Lung (tissue), 12 donors: Measurements from ENCODE around the gene HDAC2. TPM values are rescaled to one million over a fixed set of nuclear protein-coding genes. Genes with fewer than 3 reads are reported as not detected.

Experiments
- ATAC-seq: fragments of 200-7000 bp; cut with Tn5 transposase; one replicate; pipeline ENCODE4 v1.9.1; 2020; ENCODE audit warnings: moderate number of reproducible peaks; ENCODE audit not compliant: insufficient read depth, low FRiP score
- DNase-seq, 3 donors: peaks; one replicate each; pipeline ENCODE4 v3.0.0-alpha.2; 2013 to 2017
- H3K27ac ChIP-seq, 2 donors: one replicate each; pipeline ENCODE4 v1.5.1; 2013; ENCODE audit warnings: mild to moderate bottlenecking in 2 of 2, moderate library complexity in 2 of 2, control low read depth in 1 of 2, inconsistent platforms in 1 of 2, low read depth in 1 of 2, low read length in 1 of 2
- H3K27me3 ChIP-seq, 3 donors: one replicate each; pipeline ENCODE4 v1.5.1; 2013; ENCODE audit warnings: low read length in 2 of 3; ENCODE audit not compliant: control insufficient read depth in 3 of 3, insufficient read depth in 3 of 3
- H3K36me3 ChIP-seq, 4 donors: one replicate each; pipeline ENCODE4 v1.5.1; 2013; ENCODE audit warnings: low read length in 4 of 4, mild to moderate bottlenecking in 1 of 4, moderate library complexity in 1 of 4; ENCODE audit not compliant: control insufficient read depth in 4 of 4, insufficient read depth in 4 of 4
- H3K4me1 ChIP-seq, 5 donors: one replicate each; pipeline ENCODE4 v1.5.1; 2013; ENCODE audit warnings: low read length in 5 of 5, mild to moderate bottlenecking in 2 of 5, moderate library complexity in 1 of 5; ENCODE audit not compliant: control insufficient read depth in 5 of 5, insufficient read depth in 5 of 5
- H3K4me3 ChIP-seq: one replicate; pipeline ENCODE4 v1.5.1; 2013; ENCODE audit warnings: mild to moderate bottlenecking, control low read depth, moderate library complexity
- H3K9ac ChIP-seq, 2 donors: one replicate each; pipeline ENCODE4 v1.5.1; 2013; ENCODE audit warnings: low read length in 2 of 2, control low read depth in 1 of 2; ENCODE audit not compliant: insufficient read depth in 1 of 2
- H3K9me3 ChIP-seq, 4 donors: one replicate each; pipeline ENCODE4 v1.5.1; 2013; ENCODE audit warnings: low read length in 3 of 4, mild to moderate bottlenecking in 1 of 4, moderate library complexity in 1 of 4; ENCODE audit not compliant: control insufficient read depth in 4 of 4, insufficient read depth in 3 of 4
- CTCF ChIP-seq: IDR thresholded peaks from 2 replicates; pipeline ENCODE4 v1.5.1; 2012; ENCODE audit warnings: mild to moderate bottlenecking; ENCODE audit errors: control extremely low read depth, extremely low read depth
- WGBS, 2 donors: extraction: QIAGEN DNeasy Blood & Tissue Kit; methylation state at CpG; one replicate each; pipeline ENCODE4 v1.1.7; 2013; 5-methylcytosine and 5-hydroxymethylcytosine counted together
- polyA plus RNA-seq, 2 donors: library from polyadenylated mRNA; stranded (reverse); fragments of 200-250 nt; gene quantifications; one replicate each; pipeline ENCODE4 v1.2.1, GENCODE V29; 2013
- total RNA-seq, 2 donors: library from RNA; depleted of rRNA in 1 of 2; stranded (reverse); fragments of >200 nt in 1 of 2; gene quantifications; one replicate each; pipeline ENCODE4 v1.2.1, GENCODE V29; 2014 to 2021
- donor health status: control.
- donor health status: control.
- donor health status: Bipolar disorder and iron deficiency.
- donor health status: healthy.
- donor health status: DM: yes; HTN: yes; CAD: no.

HDAC2 gene
- total and polyA plus RNA-seq, 4 donors, result 48.2 to 113 (median 61.4) TPM

- Histone ChIP-seq H3K9ac (no peak overlapping the region), H3K36me3 (no peaks in the 10 kb centered on the region), H3K4me1 (no peaks in the 10 kb centered on the region), H3K27ac (no peak overlapping the region), H3K27me3 (no peaks in the 10 kb centered on the region), H3K9me3 (no peaks in the 10 kb centered on the region), H3K4me3 (no peak overlapping the region)
- no peak for TF ChIP-seq CTCF
- DNase-seq (no peak), ATAC-seq (no peak)
- 97% methylated on average over 2 of the region's 2 CpGs for WGBS, 2 donors
These were observed 39.6 kb upstream of the HDAC2 start for GRCh38 chr6:114010540-114010939.

DNA sequence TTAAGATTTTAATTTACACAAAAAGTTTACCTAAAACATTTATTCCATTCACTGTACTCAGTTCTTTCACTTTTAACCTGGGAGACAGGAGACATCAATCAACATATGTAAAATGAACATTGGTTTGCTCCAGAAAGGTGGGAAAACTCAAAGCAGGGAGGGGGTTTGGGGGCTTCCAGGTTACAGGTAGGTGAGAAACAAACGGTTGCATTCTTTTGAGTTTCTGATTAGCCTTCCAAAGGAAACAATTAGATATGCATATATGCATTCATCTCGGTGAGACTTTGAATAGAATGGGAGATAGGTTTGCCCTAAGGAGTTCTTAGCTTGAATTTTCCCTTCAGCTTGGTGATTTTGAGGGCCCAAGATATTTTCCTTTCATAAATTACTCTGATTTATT is 38.2 kb upstream of the HDAC2 start:
- no peaks in the 10 kb centered on the region for H3K9me3 ChIP-seq
- no peaks in the 10 kb centered on the region for H3K27me3 ChIP-seq
- no peak overlapping the region for H3K27ac ChIP-seq
- DNase-seq (no peak), ATAC-seq (no peak)
- H3K4me1 ChIP-seq, result no peaks in the 10 kb centered on the region
- 71 to 85% methylated on average over 2 of the region's 2 CpGs for WGBS, 2 donors
- no peak overlapping the region for H3K9ac ChIP-seq
- TF ChIP-seq CTCF, result no peak
- H3K4me3 ChIP-seq, result no peak overlapping the region
- no peaks in the 10 kb centered on the region for H3K36me3 ChIP-seq

DNA sequence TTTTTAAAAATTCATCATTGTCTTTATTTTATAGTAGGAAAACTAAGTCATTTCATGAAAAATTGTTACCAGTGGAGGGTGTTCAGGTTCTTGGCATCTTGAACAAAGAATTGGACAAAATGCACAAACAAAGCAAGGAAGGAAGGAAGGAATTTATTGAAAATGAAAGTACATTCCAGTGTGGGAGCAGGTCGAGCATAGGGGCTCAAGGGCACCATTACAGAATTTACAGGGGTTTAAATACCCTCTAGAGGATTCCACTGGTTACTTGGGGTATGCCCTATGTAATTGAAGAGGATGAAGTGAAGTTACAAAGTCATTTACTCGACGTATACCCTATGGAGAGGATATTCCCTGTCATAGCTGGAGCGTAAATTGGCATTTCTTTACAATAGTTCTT is 37.4 kb upstream of the HDAC2 start:
- no peaks in the 10 kb centered on the region for H3K9me3 ChIP-seq
- H3K27ac ChIP-seq, result no peak overlapping the region
- H3K4me3 ChIP-seq, result no peak overlapping the region
- no peak for TF ChIP-seq CTCF
- H3K36me3 ChIP-seq, result no peaks in the 10 kb centered on the region
- ATAC-seq (no peak), DNase-seq (no peak)
- no peaks in the 10 kb centered on the region for H3K27me3 ChIP-seq
- WGBS, 2 donors, result 74 to 78% methylated on average over 4 of the region's 4 CpGs
- no peak overlapping the region for H3K9ac ChIP-seq
- no peaks in the 10 kb centered on the region for H3K4me1 ChIP-seq

- no peaks in the 10 kb centered on the region for H3K27me3 ChIP-seq
- no peak for TF ChIP-seq CTCF
- no peaks in the 10 kb centered on the region for H3K9me3 ChIP-seq
- H3K4me1 ChIP-seq, result no peaks in the 10 kb centered on the region
- H3K27ac ChIP-seq, result no peak overlapping the region
- ATAC-seq, result no peak
- 88 to 91% methylated on average over 2 of the region's 2 CpGs for WGBS, 2 donors
- DNase-seq, result no peak
- H3K36me3 ChIP-seq, result no peaks in the 10 kb centered on the region
- H3K4me3 ChIP-seq, result no peak overlapping the region
- H3K9ac ChIP-seq, result no peak overlapping the region
These were observed 36.6 kb upstream of the HDAC2 start for GRCh38 chr6:114007516-114007915.
